GM19025 (cell line): ENCODE measurements around the gene PLA2G2C.
A peak's percentile ranks its signal among the peaks of the same experiment; 100 is the strongest.
"Not testable (repeated sequence)": the region's sequence is repeated elsewhere in the genome, so short reads cannot be mapped to it uniquely, and the experiment has no call there.

ENCODE experiments used
- ATAC-seq: cut with Tn5 transposase; IDR thresholded peaks from one replicate; pipeline ENCODE4 v1.9.1; 2021; ENCODE audit warnings: mild to moderate bottlenecking, low read depth, moderate library complexity; ENCODE audit not compliant: unreplicated experiment

Gene PLA2G2C

DNA sequence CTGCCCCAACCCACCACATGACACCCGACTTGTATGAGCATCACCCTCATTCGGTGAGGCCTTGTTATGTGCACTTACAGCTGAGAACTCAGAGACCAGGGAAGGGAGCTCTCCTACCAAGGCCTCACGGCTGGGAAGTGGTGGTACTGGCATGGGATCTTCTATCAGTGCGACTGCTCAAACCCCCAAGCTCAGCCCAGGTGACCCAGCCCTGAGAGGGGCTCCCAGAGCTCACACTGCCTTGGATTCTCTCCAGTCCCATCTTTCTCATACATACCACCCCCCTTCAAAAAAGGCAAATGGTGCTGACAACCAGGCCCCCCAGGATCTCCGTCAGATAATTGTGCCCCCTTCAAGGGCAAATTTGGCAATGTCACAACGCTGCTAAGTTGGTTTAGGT lies 48.0 kb downstream of the PLA2G2C start:
- ATAC-seq: no peak

DNA sequence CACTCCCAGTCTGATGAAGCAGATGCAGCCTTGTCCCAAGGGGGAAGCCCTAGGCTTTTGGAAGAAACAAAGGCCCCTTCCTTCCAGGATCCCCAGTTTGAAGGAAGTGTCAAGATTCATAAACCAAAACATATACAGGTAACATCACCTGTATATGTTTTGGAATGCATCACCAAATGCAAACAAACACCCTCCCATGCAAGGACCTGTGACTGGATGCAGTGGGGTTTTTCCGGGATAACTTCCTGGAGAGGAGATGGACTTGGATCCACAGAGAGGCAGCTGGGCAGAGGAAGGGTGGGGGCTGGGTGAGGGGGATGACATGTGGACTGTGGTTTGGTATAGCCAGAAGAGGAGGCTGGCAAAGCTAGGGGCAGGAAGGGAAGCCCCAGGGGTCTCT lies 48.7 kb downstream of the PLA2G2C start:
- no peak for ATAC-seq

DNA sequence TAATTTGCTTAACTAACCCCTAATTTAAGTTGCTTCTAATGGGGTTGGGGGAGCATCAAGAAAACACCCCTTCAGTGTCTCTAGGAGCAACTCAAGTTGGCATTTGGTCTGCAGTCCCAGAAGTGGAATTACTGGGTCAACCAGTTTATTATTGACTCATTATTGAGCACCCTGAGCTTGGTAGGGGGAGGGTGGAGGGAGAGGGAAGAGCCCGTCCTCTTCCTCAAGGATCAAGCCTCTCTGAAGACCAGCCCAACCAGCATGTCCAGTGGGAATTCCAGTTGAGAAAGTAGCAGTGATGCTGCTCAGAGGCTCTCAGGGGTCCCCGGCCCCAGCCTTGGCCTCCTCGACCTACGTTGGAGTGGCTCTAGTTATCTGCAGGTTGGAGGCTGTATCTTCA lies 49.3 kb downstream of the PLA2G2C start:
- ATAC-seq: no peak

DNA sequence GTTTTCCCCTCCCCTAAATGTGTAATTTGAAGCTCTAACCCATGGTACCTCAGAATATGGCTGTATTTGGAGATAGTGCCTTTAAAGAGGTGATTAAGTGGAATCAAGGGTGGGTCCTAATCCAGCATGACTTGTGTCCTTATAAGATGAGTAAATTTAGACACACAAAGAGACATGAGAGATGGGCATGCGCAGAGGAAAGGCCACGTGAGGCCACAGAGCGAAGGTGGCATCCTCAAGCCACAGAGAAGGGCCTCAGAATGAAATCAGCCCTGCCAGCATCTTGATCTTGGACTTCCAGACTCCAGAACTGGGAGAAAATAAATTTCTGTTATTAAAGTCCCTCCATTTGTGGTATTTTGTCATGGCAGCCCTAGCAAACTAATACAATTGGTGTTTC lies 50.1 kb downstream of the PLA2G2C start:
- no peak for ATAC-seq

DNA sequence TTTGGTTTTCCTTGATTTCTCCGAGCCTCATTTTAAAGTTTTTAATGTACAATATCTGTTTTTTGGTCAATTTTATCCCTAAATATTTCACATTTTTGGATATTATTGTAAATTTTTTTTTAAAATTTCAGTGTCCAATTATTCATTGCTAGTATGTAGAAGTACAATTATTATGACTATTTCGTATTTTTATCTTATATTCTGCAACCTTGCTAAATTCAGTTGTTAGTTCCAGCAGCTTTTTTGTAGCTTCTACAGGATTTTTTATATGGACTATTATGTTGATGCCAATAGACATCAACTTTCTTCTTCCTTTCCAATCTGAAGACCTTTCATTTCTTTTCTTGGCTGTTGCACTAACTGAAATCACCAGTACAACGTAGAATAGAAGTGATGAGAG lies 51.3 kb downstream of the PLA2G2C start:
- ATAC-seq: no peak

DNA sequence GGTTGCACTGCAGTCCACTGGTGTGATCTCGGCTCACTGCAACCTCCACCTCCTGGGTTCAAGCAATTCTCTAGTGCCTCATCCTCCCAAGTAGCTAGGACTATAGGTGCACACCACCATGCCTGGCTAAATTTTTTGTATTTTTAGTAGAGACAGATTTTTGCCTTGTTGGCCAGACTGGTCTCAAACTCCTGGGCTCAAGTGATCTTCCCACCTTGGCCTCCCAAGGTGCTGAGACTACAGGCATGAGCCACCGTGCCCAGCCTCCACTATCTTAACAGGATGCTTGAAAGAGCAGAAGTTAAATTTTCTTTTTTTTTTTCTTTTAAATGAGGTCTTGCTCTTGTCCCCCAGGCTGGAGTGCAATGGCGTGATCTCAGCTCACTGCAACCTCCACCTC lies 55.8 kb downstream of the PLA2G2C start:
- ATAC-seq: not testable (repeated sequence)

DNA sequence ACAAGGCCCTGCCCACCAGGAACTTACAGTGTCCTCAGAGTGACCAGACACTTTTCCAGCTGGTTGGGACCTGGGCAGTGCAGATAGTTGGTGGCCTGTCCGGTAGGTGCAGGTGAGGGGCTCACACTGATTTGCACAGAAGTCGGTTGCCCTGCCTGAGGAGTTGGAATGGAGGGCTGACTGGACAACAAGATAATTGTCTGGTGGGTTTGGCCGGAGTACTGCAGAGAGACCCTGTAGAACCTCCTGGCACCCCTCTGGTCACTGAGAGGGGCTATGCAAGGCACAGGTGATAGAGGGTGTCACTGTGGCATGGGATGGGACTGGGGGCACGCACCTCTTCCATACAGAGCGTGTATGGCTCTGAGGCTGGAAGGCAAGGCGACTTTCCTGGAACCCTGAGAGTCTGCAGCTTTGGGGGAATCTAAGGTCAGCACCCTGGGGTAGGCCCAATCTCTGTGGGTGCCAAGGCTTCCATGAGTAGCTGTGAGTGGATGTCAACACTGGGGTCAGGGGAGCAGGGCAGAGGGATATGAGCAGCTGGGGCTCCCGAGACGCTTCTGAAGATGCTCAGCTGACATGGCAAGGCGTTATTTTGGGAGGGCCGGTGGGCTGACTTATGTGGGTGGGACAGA lies 59.4 kb downstream of the PLA2G2C start:
- ATAC-seq: no peak

DNA sequence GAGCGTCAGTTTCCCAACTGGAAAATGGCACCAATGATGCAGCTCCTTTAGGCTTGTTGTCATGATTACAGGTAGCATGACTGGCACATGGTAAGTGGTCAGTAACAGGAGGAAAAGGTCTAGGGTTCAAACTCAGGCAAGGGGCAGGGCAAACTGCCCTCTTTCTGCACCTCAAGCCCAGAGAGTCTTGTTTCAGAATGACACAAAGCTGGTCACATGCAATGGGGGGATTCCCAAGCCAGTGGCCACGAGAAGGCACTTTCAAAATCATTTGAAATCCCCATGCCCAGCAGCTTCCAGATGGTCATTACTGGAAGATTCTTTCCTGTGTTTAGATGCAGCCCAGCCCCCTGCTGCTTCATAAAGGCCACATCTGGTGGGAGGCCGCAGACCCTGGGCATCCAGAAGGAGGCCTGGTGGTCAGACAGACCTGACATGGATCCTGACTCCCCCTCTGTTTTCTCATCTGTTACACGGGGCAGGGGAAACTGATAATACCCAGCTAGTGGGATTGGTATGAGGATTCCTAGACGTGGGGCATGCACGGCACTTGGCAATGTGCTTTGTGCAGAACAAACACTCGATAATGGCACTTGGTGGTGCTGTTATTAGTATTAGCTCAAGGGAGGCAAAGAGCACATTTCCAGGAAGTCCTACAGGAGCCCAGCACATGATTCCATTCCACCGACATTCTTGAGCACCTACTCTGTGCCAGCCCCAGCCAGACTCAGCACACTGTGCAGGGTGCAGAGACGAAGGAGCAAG lies 60.1 kb downstream of the PLA2G2C start:
- peak; percentile 60 for ATAC-seq

DNA sequence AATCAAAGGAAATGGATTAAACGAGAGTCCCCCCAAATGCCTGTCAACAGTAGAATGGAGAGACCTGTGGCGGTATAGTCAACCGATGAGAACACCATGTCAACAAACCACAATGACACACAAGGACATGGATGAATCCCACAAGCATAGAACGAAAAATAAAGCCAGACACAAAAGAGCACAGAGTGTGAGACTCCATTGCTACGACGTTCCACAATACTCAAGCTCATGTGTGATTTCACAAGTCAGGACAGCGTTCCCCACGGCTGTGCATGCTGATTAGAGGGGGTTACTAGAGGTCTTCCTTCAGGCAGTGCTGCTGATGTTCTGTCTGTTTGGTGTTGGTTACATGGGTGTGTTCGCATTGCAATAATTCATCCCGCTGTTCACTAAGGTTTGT lies 61.2 kb downstream of the PLA2G2C start:
- ATAC-seq: no peak

DNA sequence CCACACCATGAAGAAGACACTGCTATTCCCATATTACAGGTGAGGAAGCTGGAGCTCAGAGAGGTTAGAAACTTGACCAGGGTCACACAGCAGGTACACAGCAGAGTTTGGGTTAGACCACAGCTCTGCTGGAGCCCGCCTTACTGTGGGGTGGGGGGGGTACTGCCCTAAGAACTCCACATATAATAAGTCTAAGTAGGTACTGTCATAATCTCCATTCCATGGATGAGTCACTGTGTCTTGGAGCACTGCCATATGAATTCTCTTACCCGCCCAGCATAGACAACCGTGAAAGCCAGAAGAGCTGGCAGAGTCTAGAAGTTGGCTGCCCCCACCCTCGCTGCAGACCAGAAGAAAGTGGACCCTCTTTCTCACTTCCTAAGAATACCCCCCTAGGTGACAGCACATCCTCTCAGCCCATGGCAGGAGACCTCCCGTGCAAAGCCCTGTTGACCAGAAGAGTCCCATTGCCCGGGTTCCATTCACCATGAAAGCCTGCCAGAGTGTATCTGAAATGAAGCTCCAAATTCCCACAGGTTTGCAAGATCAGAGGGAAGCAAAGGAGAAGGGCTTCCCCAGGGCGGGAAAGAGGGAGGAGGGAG lies 61.8 kb downstream of the PLA2G2C start:
- no peak for ATAC-seq

DNA sequence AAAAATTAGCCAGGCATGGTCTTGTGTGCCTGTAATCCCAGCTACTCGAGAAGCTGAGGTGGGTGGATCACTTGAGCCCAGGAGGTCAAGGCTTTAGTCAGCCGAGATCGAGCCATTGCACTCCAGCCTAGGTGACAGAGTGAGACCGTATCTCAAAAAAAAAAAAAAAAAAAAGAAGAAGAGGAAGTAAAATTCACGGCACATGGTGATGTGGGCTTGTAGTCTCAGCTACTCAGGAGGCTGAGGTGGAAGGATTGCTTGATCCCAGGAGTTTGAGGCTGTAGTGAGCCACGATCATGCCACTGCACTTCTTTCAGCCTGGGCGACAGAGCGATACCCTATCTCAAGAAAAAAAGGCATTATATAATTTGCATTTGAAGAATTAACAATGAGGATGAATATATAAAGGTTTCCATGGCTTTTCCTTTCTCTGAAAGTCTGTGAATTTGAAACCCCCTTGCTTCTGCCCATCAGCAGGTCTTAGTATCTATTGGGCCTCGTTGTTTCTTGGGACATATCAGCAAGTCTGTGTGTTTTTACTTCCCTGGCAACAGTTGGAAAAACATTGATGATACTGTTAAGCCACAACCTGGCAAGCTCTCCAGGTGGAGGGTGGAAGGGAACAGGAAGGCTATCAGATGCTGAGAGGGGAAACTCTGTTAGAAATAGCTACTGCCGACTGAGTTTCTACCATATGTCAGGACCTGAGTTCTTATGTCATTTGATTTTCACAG lies 62.4 kb downstream of the PLA2G2C start:
- ATAC-seq: no peak

DNA sequence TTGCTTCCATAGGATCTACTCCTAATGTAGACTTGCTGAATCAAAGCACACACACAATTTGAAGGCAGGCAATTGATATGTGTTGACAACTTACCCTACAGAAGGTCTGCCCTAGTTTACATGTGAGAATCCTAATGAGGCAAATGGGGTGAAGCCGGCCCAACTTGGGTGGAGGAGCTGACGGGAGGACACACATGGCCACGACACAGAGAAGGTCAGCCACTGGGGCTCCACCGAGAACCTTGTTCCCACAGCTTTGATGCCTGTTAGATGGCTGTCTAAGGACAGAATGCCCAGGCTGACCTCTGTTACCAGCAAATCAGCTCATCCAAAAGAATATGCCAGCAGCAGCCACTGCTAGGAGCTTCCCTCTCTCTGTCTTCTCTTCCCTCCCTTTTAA lies 65.5 kb downstream of the PLA2G2C start:
- ATAC-seq: no peak

DNA sequence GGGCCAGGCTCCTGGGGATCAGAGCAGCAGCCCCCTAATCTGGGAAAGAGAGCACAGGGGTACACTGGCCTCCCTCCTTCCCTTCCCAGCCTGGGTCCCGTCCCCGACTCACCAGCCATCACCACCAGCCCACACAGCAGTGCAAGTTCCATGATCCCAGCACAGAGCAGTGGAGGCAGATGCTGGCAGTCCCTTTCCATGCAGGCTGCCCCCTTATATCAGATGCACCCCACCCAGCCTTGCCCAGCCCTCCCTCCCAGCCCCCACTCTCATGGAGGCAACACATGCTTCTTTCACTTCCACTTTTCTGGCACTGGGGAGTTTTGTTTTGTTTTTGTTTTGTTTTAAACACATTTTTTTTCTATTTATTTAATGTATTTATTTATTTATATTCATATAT lies 67.0 kb downstream of the PLA2G2C start, which contains the start of gene PLA2G2D:
Gene PLA2G2D (minus strand): TSS at position 190 of the 400 bp plus-strand sequence. CDS start 38 bp downstream, at position 152.
- no peak for ATAC-seq

DNA sequence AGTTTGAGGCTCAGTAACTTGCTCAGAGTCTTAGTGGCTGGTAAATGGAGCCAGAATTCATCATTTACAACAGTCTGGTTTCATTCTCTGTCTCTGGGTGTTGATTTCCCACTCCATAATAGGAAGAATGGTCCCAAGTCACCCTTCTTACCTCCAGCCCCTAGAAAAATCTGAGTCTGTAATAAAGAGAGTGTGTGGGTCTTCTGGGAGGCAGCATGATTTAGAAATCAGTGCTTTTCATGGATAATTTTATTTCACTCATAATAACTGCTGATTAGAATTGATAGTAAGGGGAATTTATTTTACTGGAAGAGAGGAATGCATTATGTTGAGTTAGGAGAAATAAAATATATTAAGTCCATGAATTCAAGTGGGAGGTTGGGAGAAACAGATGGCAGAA lies 69.1 kb downstream of the PLA2G2C start:
- no peak for ATAC-seq

DNA sequence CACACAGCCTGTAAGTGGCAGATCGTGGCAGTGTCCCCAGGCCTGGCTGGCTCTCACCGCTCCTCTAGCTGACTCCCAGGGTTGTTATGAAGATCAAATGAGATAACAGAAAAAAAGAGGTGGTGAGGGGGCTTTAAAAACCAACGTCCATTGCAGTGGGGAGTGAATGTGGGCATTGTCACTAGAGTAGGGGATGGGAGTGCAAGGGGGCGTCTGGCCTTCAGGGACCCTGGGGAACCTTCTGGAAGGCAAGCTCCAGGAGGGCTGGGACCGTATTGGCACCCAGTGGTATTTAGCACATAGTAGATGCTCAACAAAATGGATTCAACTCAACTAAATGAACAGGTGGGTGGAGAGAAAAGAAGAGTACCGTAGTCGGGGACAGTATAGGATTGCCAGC lies 70.4 kb downstream of the PLA2G2C start:
- no peak for ATAC-seq

DNA sequence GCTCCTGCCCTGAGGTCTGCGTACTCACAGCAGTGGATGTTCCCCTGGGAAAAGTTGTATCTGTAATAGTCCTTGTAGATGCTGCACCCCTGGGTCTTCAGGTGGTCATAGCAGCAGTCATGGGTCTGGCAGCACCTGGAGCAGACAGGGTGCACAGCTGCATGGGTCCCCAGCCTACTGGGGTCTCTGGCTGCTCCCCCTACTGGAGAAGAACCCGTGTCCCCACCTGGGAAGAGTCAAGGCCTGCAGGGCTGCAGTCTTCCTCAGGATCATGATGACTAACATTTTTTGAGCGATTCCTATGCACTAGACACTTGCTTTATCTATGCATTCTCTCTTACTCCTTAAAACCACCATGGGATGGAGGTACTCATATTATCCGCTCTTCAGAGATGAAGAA lies 70.8 kb downstream of the PLA2G2C start:
- ATAC-seq: no peak

DNA sequence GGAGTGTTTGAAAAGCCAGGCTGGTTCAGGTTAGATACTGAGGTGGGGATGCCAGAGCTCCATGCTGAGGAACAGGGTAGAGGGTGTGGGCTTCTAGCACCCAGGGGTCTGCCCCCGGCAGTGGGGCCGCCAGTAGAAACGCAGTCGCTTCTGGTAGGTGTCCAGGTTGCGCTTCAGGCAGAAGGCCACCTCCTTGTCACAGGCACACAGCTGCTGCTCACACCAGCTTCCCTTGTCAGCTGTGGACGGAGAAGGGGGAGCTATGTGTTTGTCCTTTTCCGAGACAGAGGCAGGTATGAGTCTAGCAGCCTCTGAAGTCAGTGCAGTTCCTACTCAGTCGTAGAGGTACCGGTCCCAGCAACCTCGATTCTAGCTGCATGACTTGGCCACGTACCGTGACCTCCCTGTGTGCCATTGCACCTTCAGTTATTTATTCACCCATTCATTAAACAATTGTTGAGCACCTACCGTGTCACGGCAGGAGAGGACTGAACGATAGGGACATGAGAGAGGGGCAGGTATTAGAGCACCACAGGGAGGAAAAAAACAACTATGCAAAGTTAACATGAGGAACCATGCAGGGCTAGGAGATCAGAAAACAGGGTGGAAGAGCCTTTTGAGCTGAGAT lies 72.2 kb downstream of the PLA2G2C start:
- ATAC-seq: no peak
